HFFc6 (cell line): ENCODE data around the gene MSRB3. TPM values are rescaled to one million over a fixed set of nuclear protein-coding genes. Genes with fewer than 3 reads are reported as not detected.

Source experiments
- DNase-seq: peaks from one replicate; pipeline ENCODE4 v3.0.0-alpha.2; 2018
- H3K27ac Mint-ChIP-seq: 2 replicates; pipeline ENCODE4 v1.8.0; 2020; ENCODE audit warnings: mild to moderate bottlenecking, mixed read lengths
- H3K27me3 Mint-ChIP-seq: 2 replicates; pipeline ENCODE4 v1.8.0; 2021; ENCODE audit warnings: mild to moderate bottlenecking, moderate library complexity, mixed read lengths; ENCODE audit not compliant: insufficient read depth
- H3K36me3 Mint-ChIP-seq: 2 replicates; pipeline ENCODE4 v1.8.0; 2021; ENCODE audit warnings: low read depth, mixed read lengths
- H3K4me1 Mint-ChIP-seq: 2 replicates; pipeline ENCODE4 v1.8.0; 2020; ENCODE audit warnings: low read depth, mixed read lengths
- H3K4me3 Mint-ChIP-seq: 2 replicates; pipeline ENCODE4 v1.8.0; 2020; ENCODE audit warnings: mild to moderate bottlenecking, moderate library complexity, mixed read lengths
- H3K9me3 Mint-ChIP-seq: 2 replicates; pipeline ENCODE4 v1.8.0; 2020; ENCODE audit warnings: mild to moderate bottlenecking, mixed read lengths
- total RNA-seq, 6 experiments: library from RNA; stranded (reverse); fragmentation: NEBNext Ultra II Directional; extraction: Animal tissue kit (Norgen Biotek cat#: 25700); gene quantifications; 2 replicates in 1 of 6; 3 replicates in 5 of 6; pipeline ENCODE4 v1.2.3, GENCODE V29; 2021
- TF ChIP-seq, protein P1 (sequence below): fragments of 200-600 bp; sonication (generic); IDR thresholded peaks from 2 replicates; pipeline ENCODE4 v1.5.0; 2021; ENCODE audit warnings: antibody characterized with exemption, mild to moderate bottlenecking

MSRB3 gene
- total RNA-seq, 6 experiments from 2014 or later, result 108 to 143 (median 127) TPM

DNA sequence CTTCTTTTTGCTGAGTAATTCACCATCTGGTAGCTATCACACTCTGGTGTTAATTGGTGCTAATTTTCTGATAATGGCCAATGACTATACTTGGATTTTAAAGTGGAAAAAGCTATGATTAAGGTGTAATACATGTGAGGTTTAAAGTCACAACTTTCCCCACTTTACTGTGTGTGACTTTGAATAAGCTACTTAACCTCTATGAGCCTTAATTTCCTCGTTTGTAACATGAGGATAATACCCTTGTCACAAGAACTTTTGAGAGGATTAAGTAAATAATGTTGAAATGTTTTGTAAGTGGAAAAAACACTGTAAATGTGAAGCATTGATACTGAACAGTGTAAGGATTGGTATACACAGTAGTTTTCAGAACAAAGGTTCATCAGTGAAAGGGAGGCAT is 65.3 kb downstream of the MSRB3 start:
- DNase-seq, result no peak
- Mint-ChIP-seq H3K36me3 (peaks cover 51% of the 10 kb centered on the region), H3K4me3 (no peak overlapping the region), H3K27me3 (no peaks in the 10 kb centered on the region), H3K27ac (no peak overlapping the region), H3K4me1 (peaks cover 13% of the 10 kb centered on the region), H3K9me3 (peaks cover 13% of the 10 kb centered on the region; the same call in 1 of the 2 replicates)
- TF ChIP-seq, protein P1, sequence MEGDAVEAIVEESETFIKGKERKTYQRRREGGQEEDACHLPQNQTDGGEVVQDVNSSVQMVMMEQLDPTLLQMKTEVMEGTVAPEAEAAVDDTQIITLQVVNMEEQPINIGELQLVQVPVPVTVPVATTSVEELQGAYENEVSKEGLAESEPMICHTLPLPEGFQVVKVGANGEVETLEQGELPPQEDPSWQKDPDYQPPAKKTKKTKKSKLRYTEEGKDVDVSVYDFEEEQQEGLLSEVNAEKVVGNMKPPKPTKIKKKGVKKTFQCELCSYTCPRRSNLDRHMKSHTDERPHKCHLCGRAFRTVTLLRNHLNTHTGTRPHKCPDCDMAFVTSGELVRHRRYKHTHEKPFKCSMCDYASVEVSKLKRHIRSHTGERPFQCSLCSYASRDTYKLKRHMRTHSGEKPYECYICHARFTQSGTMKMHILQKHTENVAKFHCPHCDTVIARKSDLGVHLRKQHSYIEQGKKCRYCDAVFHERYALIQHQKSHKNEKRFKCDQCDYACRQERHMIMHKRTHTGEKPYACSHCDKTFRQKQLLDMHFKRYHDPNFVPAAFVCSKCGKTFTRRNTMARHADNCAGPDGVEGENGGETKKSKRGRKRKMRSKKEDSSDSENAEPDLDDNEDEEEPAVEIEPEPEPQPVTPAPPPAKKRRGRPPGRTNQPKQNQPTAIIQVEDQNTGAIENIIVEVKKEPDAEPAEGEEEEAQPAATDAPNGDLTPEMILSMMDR, result no peak

DNA sequence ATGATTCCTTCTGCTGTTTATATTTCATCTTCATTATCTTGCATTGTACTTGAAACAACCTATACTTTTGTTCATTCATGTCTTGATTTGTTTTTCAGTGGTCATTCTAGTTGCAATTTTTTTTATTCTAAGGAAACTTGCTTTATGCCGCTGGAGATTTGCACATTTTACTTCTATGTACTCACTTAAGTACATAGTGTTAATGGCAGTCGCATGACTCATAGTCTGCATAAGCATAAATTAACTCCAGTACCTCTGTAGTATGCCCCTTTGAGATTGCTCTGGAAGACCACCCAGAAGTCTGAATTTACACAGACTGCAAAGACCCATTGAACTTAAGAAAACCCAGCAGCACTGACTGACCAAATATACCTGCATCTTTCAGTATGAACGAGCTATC is 77.0 kb downstream of the MSRB3 start:
- H3K27ac Mint-ChIP-seq, result no peak overlapping the region
- DNase-seq, result no peak
- H3K27me3 Mint-ChIP-seq, result no peaks in the 10 kb centered on the region
- H3K4me1 Mint-ChIP-seq, result peaks cover 22% of the 10 kb centered on the region
- TF ChIP-seq, protein P1, result no peak
- no peak overlapping the region for H3K4me3 Mint-ChIP-seq
- peaks cover 34% of the 10 kb centered on the region for H3K36me3 Mint-ChIP-seq
- peaks cover 4% of the 10 kb centered on the region; the same call in 1 of the 2 replicates for H3K9me3 Mint-ChIP-seq

DNA sequence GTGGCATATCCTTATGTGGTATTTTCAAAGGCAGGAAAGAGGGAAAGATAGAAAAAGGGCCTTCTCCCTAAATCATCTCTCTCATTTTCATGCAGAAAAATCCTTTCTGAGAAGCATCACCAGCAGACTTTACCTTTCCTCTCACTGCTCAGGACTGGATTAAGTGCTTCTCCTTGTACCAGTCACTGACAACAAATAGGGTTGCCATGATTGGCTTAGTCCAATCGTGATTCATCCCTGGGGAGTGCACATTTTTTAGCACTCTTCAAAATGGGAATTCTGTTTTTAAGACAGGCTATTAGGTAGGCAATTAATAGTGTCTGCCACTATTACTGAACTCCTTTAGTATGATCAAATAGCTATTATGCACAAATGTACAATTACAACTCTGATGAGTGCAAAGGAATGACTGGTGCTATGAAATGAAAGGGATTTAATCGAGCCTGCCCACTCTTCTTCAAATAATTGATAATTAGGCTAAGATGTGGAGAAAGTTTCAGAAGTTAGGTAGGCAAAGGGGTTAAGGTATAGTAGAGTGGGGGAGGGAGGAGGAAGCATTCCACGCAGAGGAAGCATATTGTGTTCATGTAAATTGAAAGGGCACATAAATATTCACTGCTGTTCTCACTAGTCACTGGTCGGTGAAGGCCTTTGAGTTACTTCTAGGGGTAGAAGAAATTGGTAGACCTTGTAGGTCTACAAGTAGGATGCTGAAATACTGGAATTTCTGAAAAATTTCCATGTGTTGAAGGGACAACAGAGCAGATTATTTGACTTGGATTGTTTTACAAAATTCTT is 84.0 kb downstream of the MSRB3 start:
- Mint-ChIP-seq H3K27ac (peak overlapping the region; percentile 33; the same call in 1 of the 2 replicates), H3K4me1 (peaks cover 37% of the 10 kb centered on the region), H3K9me3 (no peaks in the 10 kb centered on the region), H3K4me3 (no peak overlapping the region), H3K36me3 (peaks cover 33% of the 10 kb centered on the region), H3K27me3 (peaks cover 2% of the 10 kb centered on the region; the same call in 1 of the 2 replicates)
- peak; percentile 6 for DNase-seq
- TF ChIP-seq, protein P1, result no peak

DNA sequence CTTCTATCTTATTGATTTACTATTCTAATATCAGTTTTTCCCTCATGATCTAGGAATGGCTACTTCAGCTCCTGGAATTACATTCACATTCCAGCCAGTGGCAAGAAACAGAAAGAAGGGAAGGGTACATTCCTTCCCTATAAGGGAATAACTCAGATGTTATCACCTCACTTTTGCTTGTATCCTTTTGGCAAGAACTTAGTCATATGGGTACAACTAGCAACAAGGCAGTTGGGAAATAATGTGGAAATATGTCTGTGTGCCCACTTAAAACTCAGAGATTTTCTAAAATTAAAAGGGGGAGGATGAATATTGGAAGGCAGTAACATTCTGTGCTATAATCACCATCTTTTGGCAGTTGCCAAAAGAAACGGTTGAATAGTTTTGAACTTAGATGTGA is 85.6 kb downstream of the MSRB3 start:
- Mint-ChIP-seq H3K9me3 (no peaks in the 10 kb centered on the region), H3K27me3 (peaks cover 2% of the 10 kb centered on the region; the same call in 1 of the 2 replicates), H3K4me3 (no peak overlapping the region), H3K36me3 (peaks cover 29% of the 10 kb centered on the region), H3K27ac (peak overlapping the region; percentile 55), H3K4me1 (peaks cover 37% of the 10 kb centered on the region)
- peak; percentile 51 for DNase-seq
- TF ChIP-seq, protein P1, result no peak

DNA sequence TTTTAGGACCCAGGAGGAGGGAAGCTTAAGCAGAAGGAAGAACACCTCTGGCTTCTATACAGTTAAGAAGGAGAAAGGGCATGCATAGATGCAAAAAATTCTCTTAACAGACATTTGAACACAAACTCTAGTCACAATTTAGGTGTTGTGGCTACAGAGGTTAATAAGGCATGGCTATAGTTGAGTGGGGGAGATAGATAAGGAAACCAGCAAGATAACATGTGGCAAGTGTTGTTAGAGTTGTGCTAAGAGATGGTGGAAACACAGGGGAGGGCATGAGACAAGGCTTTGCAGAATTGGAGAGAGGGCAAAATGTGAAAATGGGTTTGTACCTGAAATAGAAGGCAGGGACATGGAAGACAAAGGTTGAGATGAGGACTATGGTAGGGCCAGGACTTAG is 88.9 kb downstream of the MSRB3 start:
- Mint-ChIP-seq H3K27ac (no peak overlapping the region), H3K27me3 (peaks cover 2% of the 10 kb centered on the region; the same call in 1 of the 2 replicates), H3K9me3 (no peaks in the 10 kb centered on the region), H3K36me3 (peaks cover 19% of the 10 kb centered on the region), H3K4me3 (no peak overlapping the region), H3K4me1 (peaks cover 29% of the 10 kb centered on the region)
- no peak for DNase-seq
- TF ChIP-seq, protein P1, result no peak
